HCEC 1CT (cell line): Measurements from ENCODE around the gene KCNC4.

Source experiments
- DNase-seq: peaks from one replicate; pipeline ENCODE4 v3.0.0-alpha.2; 2017

Gene KCNC4

DNA sequence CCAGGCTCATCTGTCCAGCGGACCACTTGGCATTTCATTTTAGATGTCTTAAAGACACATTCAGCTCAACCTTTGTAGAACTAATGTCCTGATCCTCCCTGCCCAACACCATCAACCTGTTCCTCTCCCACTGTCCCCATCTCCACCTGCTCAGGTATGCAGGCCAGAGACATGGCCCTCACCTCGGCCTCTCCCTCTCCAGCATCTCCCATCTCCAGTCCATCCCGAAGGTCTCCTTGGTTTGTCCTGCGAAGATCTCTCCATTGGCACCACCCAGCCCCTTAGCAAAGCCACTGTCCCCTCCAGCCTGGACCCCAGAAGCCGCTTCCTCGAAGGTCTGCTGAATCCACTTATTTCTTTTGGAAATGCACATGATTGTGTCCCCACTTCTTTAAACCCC lies 20.9 kb upstream of the KCNC4 start:
- DNase-seq, result no peak

GRCh38 chr1:110190282-110190929 lies 19.7 kb upstream of the KCNC4 start:
- no peak for DNase-seq

DNA sequence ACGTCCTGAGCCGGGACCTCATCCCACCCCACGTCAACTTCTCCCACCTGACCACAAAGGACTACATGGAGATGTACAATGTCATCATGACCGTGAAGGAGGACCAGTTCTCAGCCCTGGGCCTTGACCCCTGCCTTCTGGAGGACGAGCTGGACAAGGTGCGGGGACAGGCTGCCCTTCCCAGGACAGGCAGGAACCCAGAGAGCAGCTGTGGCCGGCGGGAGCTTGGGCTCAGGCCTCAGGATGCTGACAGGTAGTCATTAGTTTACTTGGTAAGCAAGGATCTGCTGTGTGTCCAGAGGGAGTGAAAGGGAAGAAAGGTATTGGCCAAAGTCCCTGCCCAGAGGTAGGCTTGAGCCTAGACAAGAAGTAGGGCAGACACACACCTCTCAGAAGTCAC lies 17.6 kb upstream of the KCNC4 start:
- DNase-seq, result no peak

GRCh38 chr1:110195196-110195595 lies 14.9 kb upstream of the KCNC4 start:
- DNase-seq, result no peak

DNA sequence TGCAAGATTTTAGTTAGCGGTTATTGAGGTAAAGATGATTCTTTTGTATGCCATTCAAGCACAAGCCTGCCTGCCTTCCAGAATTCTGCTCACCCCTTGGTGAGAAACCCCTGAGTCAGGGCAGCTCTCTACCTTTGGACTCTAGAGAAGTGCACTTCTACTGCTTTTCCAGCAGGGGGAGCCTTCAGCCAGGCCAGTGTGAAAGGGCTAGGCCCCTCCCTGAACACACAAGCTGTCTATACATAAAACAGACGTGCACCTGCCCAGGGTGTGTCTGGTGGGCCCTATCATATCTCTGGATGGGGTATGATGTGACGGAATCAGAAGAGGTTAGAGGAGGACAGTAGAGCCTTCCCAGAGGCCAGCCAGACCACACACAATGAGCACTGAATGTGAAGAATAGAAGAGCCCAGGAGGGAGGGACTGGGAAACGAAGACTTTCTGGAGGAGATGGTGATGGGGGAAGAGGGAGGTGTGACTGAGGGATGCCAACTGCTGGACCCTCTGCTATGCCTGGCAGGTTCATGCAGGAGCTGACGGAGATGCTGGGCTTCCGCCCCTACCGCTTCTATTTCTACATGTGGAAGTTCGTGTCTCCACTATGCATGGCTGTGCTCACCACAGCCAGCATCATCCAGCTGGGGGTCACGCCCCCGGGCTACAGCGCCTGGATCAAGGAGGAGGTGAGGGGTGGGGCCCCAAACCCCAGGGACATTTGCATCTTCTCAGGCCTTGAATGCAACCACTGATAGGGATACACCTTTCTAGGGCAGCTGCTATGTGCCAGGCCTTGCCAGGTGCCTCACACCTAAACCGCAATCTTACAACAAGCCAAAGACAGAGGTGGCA lies 13.0 kb upstream of the KCNC4 start:
- peak; percentile 63 for DNase-seq

DNA sequence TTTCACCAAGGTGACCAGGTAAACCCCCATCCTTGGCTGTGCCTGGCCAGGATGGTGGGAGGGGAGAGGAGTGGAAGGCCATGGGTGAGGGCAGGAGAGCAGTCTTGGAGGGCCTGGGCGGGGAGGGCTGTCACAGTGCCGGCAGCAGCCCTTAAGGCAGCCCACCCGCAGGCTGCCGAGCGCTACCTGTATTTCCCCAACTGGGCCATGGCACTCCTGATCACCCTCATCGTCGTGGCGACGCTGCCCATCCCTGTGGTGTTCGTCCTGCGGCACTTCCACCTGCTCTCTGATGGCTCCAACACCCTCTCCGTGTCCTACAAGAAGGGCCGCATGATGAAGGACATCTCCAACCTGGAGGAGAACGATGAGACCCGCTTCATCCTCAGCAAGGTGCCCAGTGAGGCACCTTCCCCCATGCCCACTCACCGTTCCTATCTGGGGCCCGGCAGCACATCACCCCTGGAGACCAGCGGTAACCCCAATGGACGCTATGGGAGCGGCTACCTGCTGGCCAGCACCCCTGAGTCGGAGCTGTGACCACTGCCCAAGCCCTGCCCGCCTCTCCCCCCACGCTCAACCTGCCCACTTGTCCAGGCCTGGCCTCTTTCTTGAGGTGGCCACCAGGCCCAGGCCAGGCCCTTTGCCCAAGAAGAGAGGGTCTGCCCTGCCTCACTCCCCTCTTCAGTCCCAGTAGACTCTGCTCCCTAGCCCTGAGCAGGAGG lies 12.0 kb upstream of the KCNC4 start:
- DNase-seq, result no peak

- DNase-seq, result no peak
These were observed 11.4 kb upstream of the KCNC4 start for GRCh38 chr1:110198746-110199145.

DNA sequence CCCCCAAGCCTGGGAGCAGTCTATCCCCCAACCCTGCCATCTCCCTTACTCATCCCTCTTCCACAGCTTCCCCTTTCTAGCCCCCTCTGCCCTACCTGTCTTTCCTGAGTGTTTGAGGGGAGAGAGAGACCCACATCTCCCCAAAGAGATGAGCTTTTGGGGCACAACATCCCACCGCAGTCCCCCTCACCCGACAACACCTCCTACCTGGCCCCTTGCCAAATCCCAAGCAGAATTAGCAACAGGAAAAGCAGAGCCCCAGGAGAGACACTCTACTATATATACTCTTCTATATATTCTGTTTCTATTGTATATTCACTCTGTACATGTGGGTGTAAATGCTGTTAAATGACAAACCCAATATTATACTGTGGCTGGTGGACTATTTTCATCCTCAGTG lies 9.9 kb upstream of the KCNC4 start:
- DNase-seq, result no peak

- DNase-seq, result peak; percentile 23
These were observed 9.4 kb upstream of the KCNC4 start for GRCh38 chr1:110200666-110201065.

GRCh38 chr1:110201157-110201825 lies 8.8 kb upstream of the KCNC4 start:
- no peak for DNase-seq

DNA sequence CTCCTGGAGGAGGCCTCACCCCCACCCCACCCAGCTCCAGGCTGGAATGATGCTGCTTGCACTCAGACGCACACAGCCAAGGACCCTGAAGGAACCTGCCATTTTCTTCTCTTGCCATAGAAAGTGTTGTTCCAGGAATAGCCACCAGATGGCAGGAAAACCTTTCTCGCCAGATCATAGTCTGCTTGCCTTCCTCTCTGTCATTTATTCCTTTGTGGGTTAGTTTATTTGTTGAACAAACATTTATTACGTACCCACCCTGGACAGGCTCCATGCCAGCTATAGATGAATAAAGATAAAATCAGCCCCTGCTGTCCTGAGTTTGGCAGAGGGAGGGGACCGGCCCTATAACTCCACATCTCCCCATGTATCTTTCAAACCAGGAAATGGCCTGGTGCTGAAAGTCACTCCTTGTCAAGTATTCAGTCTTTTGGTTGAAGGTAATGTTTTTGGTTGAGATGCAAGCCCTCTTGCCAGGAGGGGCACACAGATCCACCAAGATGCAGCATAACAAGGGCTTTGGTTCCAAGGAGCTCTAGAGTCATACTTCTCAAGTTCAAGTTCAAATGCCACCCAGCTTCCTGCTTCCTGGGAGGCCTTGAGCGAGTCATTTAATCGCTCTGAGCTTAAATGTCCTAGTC lies 7.0 kb upstream of the KCNC4 start:
- peak; percentile 34 for DNase-seq

GRCh38 chr1:110205156-110205555 lies 5.0 kb upstream of the KCNC4 start:
- DNase-seq, result no peak

DNA sequence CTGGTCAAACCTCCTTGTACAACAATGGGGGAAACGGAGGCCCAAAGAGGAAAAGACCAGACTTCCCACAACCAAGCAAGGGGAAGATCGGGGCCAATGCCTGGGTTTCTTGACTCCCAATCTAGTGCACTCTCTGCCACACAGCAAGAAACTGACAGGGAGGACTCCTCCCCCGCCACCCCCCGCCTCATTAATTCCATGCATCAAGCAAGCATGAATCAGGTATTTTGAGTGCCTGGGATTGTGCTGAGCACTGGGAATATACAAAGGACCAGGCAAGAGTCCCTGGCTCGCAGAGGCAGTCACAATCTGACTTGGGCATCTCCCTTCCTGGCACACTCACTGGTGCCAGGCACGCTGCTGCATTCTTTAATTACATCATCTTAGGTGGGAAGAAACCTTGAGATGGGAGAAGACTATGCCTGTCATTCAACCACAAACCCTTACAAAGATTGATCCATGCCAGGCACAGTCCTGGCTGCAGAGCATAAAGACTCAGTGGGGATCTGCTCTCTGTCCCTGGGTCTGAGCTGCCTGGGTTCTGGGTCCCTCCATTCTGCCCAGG lies 4.4 kb upstream of the KCNC4 start:
- DNase-seq, result no peak

DNA sequence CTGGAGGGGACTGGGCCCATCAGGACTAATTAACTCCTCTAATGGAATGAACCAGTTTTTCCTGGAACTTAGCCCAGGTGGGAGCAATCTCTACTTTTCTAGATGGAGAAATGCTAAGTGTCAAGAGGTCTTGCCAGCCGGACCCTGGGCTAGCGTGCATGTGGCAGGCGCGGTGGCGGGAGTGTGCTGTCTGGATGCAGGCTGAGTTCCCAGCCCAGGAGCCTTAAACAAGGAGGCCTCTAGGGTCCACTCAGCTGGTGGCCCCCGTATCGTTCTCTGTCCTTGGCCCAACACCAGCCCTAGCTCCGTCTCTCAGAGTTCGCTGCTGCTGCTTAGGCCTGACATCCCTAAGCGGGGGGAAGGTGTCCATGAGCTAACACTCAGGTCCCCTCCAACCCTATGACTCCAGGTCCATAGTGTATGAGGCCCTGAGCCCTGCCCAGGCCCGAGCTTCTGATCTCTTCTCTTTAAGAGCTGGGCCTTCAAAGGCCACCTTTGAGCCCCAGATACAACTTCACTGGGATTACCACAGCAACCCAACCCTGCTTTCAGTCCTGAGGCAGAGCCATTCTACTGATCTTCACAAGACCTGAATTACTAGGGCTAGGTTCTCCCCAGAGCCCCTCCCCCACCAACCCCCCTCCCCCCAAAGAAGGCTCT lies 3.7 kb upstream of the KCNC4 start:
- no peak for DNase-seq

DNA sequence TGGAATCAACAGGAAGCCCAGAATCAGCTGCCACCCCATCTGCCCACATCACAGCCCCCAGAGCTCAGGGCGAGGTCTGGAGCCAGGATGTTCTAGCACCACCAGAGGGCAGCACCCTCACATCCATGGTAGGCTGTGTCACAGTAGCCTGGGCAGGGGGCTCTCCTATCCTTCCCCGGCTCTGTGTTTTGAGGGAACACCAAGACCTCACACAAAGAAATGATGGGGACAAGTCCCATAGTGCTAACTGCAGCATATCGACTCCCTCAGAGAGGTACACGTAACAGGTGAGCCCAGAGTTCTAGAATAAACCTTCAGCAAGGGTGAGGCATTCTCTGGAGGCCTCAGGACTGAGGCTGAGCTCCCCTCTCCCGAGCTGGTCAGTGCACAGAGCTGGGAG lies 2.3 kb upstream of the KCNC4 start:
- DNase-seq, result no peak

DNA sequence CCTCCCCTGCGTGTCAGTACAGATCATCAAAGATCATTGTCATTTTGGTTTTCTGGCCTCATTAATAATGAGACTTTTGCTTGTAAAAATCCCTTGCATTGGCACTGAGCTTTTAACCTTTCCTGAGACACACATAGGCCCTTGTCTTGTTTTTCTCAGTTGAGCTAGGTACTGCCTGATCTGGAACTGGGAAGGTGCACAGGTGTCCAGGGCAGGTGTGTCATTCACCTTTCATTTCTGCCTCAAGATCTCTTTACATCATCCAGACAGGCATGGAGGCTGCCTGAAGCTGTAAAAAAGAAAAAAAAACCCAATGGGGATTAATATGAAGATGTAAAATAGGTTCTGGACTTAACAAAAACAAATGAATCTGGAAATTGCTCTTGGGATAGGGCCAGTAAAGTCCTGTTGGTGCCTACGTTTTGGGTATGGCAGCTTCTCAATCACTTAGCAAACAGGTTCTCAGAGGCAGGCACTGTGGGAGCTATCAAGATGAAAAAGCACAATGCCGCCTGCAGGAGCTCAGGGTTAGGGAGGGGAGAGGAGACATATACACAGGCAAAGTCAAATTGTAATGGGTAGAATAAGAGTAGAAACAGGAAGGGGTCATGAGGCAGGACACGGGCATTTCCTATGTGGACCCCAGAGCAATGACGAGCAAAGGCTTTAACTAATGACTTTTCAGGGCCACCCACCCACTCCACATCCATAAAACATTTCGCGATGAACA lies 1.0 kb upstream of the KCNC4 start:
- no peak for DNase-seq

DNA sequence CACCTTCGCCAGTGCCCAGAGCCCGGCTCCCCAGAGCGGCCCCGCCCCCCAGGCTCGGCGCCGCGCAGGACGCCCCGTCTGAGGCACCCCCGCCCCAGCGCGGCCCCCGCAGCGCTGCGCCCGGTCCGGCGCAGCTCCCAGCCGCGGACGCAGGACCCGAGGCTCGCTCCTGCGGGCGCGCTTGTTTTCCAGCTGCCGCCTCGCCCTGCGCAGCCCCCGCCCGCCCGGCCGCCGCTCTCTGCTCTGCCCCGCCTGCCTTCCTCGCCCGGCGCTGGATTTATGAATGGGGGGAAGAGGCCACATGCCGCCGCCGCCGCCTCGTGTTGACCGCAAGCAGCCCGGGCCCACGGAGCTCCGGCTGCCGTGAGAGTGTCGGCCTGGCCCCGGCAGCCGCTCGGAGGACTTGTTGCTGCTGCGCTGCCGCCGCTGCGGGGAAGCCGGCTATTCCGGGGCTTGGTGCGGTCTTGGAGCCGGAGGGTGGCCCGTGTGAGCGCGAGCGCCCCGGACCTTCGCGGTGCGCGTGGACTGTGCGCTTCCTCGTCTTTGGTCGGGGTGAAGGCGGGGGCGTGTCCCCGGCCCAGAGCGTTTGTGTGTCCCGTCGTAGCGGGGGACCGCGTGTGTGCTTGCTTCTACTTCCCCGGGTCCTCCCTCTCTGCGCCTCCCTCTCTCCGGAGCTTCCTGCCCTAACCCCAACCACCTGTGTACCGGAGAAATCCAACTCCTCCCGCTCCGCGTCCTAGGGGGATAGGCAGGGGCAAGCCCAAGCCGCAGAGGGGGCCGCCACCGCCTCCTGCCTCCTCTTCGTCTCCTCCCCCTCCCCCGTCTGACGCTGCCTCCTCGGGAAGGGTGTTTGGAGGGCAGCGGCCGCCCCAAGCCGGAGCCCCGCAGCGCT lies 736 bp downstream of the KCNC4 start:
- no peak for DNase-seq

DNA sequence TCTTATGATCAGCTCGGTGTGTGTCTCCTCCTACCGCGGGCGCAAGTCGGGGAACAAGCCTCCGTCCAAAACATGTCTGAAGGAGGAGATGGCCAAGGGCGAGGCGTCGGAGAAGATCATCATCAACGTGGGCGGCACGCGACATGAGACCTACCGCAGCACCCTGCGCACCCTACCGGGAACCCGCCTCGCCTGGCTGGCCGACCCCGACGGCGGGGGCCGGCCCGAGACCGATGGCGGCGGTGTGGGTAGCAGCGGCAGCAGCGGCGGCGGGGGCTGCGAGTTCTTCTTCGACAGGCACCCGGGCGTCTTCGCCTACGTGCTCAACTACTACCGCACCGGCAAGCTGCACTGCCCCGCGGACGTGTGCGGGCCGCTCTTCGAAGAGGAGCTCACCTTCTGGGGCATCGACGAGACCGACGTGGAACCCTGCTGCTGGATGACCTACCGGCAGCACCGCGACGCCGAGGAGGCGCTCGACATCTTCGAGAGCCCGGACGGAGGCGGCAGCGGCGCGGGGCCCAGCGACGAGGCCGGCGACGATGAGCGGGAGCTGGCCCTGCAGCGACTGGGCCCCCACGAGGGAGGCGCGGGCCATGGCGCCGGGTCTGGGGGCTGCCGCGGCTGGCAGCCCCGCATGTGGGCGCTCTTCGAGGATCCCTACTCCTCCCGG lies 1.5 kb downstream of the KCNC4 start:
- DNase-seq, result no peak
